Upper lobe of left lung (tissue), 6 donors: Measurements from ENCODE around the gene CPNE5. TPM values are rescaled to one million over a fixed set of nuclear protein-coding genes. Genes with fewer than 3 reads are reported as not detected.

Experiments used
- ATAC-seq, 2 donors: fragments of 200-7000 bp; cut with Tn5 transposase; one replicate each; pipeline ENCODE4 v1.9.1; 2022; ENCODE audit warnings: mild to moderate bottlenecking in 2 of 2, moderate library complexity in 2 of 2; ENCODE audit not compliant: low FRiP score in 2 of 2
- DNase-seq, 2 donors: peaks; one replicate each; pipeline ENCODE4 v3.0.0-alpha.2; 2019 to 2020
- H3K27ac ChIP-seq, 4 donors: fragments of 200-600 bp; sonication (generic); one replicate each; pipeline ENCODE4 v1.5.1; 2016 to 2019
- H3K27me3 ChIP-seq, 4 donors: fragments of 200-600 bp; sonication (generic); one replicate each; pipeline ENCODE4 v1.5.1; 2017 to 2019
- H3K36me3 ChIP-seq, 4 donors: fragments of 200-600 bp; sonication (generic); one replicate each; pipeline ENCODE4 v1.5.1; 2016 to 2019
- H3K4me1 ChIP-seq, 4 donors: fragments of 200-600 bp; sonication (generic); one replicate each; pipeline ENCODE4 v1.5.1; 2018 to 2019
- H3K4me3 ChIP-seq, 4 donors: fragments of 200-600 bp; sonication (generic); one replicate each; pipeline ENCODE4 v1.5.1; 2017 to 2019; ENCODE audit warnings: mild to moderate bottlenecking in 2 of 4, moderate library complexity in 1 of 4
- H3K9me3 ChIP-seq, 4 donors: fragments of 200-600 bp; sonication (generic); one replicate each; pipeline ENCODE4 v1.5.1; 2018 to 2019
- CTCF ChIP-seq, 6 experiments: fragments of 450-650 bp in 4 of 6; fragments of 200-600 bp in 2 of 6; sonication (generic) in 2 of 6; IDR thresholded peaks; one replicate each; pipeline ENCODE4 v1.5.1; 2016 to 2019; ENCODE audit warnings: antibody characterized with exemption in 6 of 6
- EP300 ChIP-seq, 4 donors: sonication (generic); formaldehyde crosslinking; IDR thresholded peaks; one replicate each; pipeline ENCODE4 v1.5.1; 2017; ENCODE audit warnings: antibody characterized with exemption in 4 of 4, control low read depth in 2 of 4
- POLR2A ChIP-seq, 4 donors: fragments of 450-650 bp; IDR thresholded peaks; one replicate each; pipeline ENCODE4 v1.5.1; 2016 to 2017; ENCODE audit warnings: antibody characterized with exemption in 4 of 4, mild to moderate bottlenecking in 2 of 4
- POLR2AphosphoS5 ChIP-seq, 2 donors: sonication (generic); formaldehyde crosslinking; IDR thresholded peaks; one replicate each; pipeline ENCODE4 v1.5.1; 2017; ENCODE audit warnings: antibody characterized with exemption in 2 of 2
- WGBS, 2 donors: methylation state at CpG; one replicate each; pipeline ENCODE4 v1.1.5; 2017 to 2018; 5-methylcytosine and 5-hydroxymethylcytosine counted together
- total RNA-seq, 6 donors: library from RNA; depleted of rRNA in 4 of 6; stranded (reverse); fragments of >200 nt in 4 of 6; gene quantifications; one replicate each; pipeline versions ENCODE4 v1.1.0 to v1.2.1, GENCODE V29; 2016 to 2021
- donor health status: DM: no; HTN: no; CAD: no; lungs with moderate emphysema.
- donor health status: DM: no; HTN: yes; CAD: no; lungs with severe emphysema.

CPNE5 gene
- total RNA-seq, 6 donors from 2014 or later, result 0.89 to 5.4 (median 2.5) TPM

GRCh38 chr6:36852481-36853147, 13.4 kb upstream of the CPNE5 start:
- Histone ChIP-seq H3K27me3 (no peaks in the 10 kb centered on the region), H3K4me1 (peaks cover 11 to 14% (median 12%) of the 10 kb centered on the region in 4 donors), H3K9me3 (no peaks in the 10 kb centered on the region), H3K27ac (peak overlapping the region; percentile 27 to 68 (median 56)), H3K4me3 (no peak overlapping the region), H3K36me3 (peaks cover 0 to 16% (median 12%) of the 10 kb centered on the region in 4 donors)
- 68 to 93% methylated on average over 3 to 4 of the region's 4 CpGs for WGBS, 2 donors
- no peak for TF ChIP-seq POLR2A (IDR thresholded peaks at IDR 0.05)
- TF ChIP-seq CTCF (IDR thresholded peaks at IDR 0.05), result no peak
- TF ChIP-seq POLR2AphosphoS5 (IDR thresholded peaks at IDR 0.05), result no peak
- no peak for TF ChIP-seq EP300 (IDR thresholded peaks at IDR 0.05)
- DNase-seq (peak in 1 of 2 donors; percentile 42), ATAC-seq (peak in 1 of 2 donors; percentile 32)

GRCh38 chr6:36851626-36852025, 12.4 kb upstream of the CPNE5 start:
- H3K27ac ChIP-seq, result peak overlapping the region in 3 of 4 donors; percentile 4 to 32 (median 12)
- ATAC-seq, result no peak

GRCh38 chr6:36851149-36851614, 11.9 kb upstream of the CPNE5 start:
- ATAC-seq, result peak in 1 of 2 donors; percentile 73
- H3K4me3 ChIP-seq, result no peak overlapping the region
- peaks cover 0 to 14% (median 12%) of the 10 kb centered on the region in 4 donors for H3K36me3 ChIP-seq
- no peaks in the 10 kb centered on the region for H3K27me3 ChIP-seq
- DNase-seq, result peak in 1 of 2 donors; percentile 43
- H3K9me3 ChIP-seq, result no peaks in the 10 kb centered on the region
- TF ChIP-seq POLR2AphosphoS5 (IDR thresholded peaks at IDR 0.05), result no peak
- peak; percentile 64 to 73 (median 68) for TF ChIP-seq CTCF (IDR thresholded peaks at IDR 0.05)
- H3K27ac ChIP-seq, result peak overlapping the region in 3 of 4 donors; percentile 4 to 32 (median 12)
- WGBS, 2 donors, result 38 to 42% methylated on average over 3 of the region's 3 CpGs
- peaks cover 11 to 14% (median 12%) of the 10 kb centered on the region in 4 donors for H3K4me1 ChIP-seq

More at GRCh38 chr6:36851626-36852025, 12.4 kb upstream of the CPNE5 start:
- WGBS, 2 donors, result 50 to 51% methylated on average over 4 of the region's 4 CpGs
- H3K4me3 ChIP-seq, result no peak overlapping the region
- H3K36me3 ChIP-seq, result peaks cover 0 to 16% (median 12%) of the 10 kb centered on the region in 4 donors
- no peaks in the 10 kb centered on the region for H3K9me3 ChIP-seq
- no peak for DNase-seq
- H3K27me3 ChIP-seq, result no peaks in the 10 kb centered on the region
- no peak for TF ChIP-seq POLR2A (IDR thresholded peaks at IDR 0.05)
- no peak for TF ChIP-seq CTCF (IDR thresholded peaks at IDR 0.05)
- no peak for TF ChIP-seq EP300 (IDR thresholded peaks at IDR 0.05)
- TF ChIP-seq POLR2AphosphoS5 (IDR thresholded peaks at IDR 0.05), result no peak
- peaks cover 11 to 14% (median 12%) of the 10 kb centered on the region in 4 donors for H3K4me1 ChIP-seq

GRCh38 chr6:36850021-36850420, 10.8 kb upstream of the CPNE5 start:
- DNase-seq (no peak), ATAC-seq (no peak)
- Histone ChIP-seq H3K4me3 (no peak overlapping the region), H3K27ac (no peak overlapping the region), H3K36me3 (peaks cover 0 to 4% (median 1%) of the 10 kb centered on the region in 4 donors), H3K27me3 (no peaks in the 10 kb centered on the region), H3K9me3 (no peaks in the 10 kb centered on the region), H3K4me1 (peaks cover 11 to 14% (median 12%) of the 10 kb centered on the region in 4 donors)
- TF ChIP-seq CTCF (IDR thresholded peaks at IDR 0.05), result no peak
- no peak for TF ChIP-seq POLR2AphosphoS5 (IDR thresholded peaks at IDR 0.05)
- TF ChIP-seq EP300 (IDR thresholded peaks at IDR 0.05), result no peak
- no peak for TF ChIP-seq POLR2A (IDR thresholded peaks at IDR 0.05)
- WGBS, 2 donors, result 71 to 75% methylated on average over 9 of the region's 9 CpGs
